IMR-90 (cell line): Measurements from ENCODE around the gene TCF4.

Source experiments
- CEBPB ChIP-seq: IDR thresholded peaks from 2 replicates; pipeline ENCODE4 v1.6.1; 2012; ENCODE audit warnings: low read depth, low read length, improper control_type of control experiment
- MAFK ChIP-seq: IDR thresholded peaks from 2 replicates; pipeline ENCODE4 v1.6.1; 2012; ENCODE audit warnings: low read depth, low read length, improper control_type of control experiment
- MXI1 ChIP-seq: IDR thresholded peaks from 2 replicates; pipeline ENCODE4 v1.6.1; 2012; ENCODE audit warnings: low read depth, mild to moderate bottlenecking, low read length, moderate library complexity, borderline replicate concordance
- NFE2L2 ChIP-seq: fragments of 150-350 bp; IDR thresholded peaks from 2 replicates; pipeline ENCODE4 v1.6.1; 2016; ENCODE audit warnings: low read depth, mild to moderate bottlenecking, low read length
- POLR2A ChIP-seq: IDR thresholded peaks from 2 replicates; pipeline ENCODE4 v1.6.1; 2012; ENCODE audit warnings: mild to moderate bottlenecking, low read depth, low read length
- RAD21 ChIP-seq: IDR thresholded peaks from 2 replicates; pipeline ENCODE4 v1.6.1; 2012; ENCODE audit warnings: low read length, improper control_type of control experiment
- RCOR1 ChIP-seq: IDR thresholded peaks from 2 replicates; pipeline ENCODE4 v1.6.1; 2012; ENCODE audit warnings: mild to moderate bottlenecking, low read length, improper control_type of control experiment; ENCODE audit not compliant: insufficient replicate concordance
- RFX5 ChIP-seq: IDR thresholded peaks from 2 replicates; pipeline ENCODE4 v1.8.0; 2012; ENCODE audit warnings: low read depth, mild to moderate bottlenecking, low read length, moderate library complexity
- TF ChIP-seq, protein P1 (sequence below): conservative IDR thresholded peaks from 2 replicates; pipeline ENCODE4 v1.5.1; 2012; ENCODE audit warnings: mild to moderate bottlenecking, low read depth, low read length, improper control_type of control experiment

DNA sequence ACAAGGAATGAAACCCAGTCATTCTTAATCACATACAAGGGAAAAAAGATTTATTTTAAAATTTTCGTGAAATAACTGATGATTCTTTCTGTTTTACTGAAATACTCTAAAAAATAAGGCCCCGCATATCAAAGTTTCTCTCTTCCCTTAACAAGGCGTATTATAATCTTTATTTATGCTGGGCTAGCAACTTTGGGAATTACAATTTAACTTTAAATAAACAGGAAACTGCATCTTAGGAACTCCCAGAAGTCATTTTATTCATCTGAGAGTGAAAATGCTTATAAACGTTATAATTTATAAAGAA is 166.7 kb downstream of the TCF4 start:
- no peak for TF ChIP-seq NFE2L2
- TF ChIP-seq, protein P1, sequence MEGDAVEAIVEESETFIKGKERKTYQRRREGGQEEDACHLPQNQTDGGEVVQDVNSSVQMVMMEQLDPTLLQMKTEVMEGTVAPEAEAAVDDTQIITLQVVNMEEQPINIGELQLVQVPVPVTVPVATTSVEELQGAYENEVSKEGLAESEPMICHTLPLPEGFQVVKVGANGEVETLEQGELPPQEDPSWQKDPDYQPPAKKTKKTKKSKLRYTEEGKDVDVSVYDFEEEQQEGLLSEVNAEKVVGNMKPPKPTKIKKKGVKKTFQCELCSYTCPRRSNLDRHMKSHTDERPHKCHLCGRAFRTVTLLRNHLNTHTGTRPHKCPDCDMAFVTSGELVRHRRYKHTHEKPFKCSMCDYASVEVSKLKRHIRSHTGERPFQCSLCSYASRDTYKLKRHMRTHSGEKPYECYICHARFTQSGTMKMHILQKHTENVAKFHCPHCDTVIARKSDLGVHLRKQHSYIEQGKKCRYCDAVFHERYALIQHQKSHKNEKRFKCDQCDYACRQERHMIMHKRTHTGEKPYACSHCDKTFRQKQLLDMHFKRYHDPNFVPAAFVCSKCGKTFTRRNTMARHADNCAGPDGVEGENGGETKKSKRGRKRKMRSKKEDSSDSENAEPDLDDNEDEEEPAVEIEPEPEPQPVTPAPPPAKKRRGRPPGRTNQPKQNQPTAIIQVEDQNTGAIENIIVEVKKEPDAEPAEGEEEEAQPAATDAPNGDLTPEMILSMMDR: no peak
- no peak for TF ChIP-seq RCOR1
- no peak for TF ChIP-seq RAD21
- TF ChIP-seq POLR2A: no peak
- TF ChIP-seq MAFK: no peak
- TF ChIP-seq RFX5: no peak
- TF ChIP-seq MXI1: no peak
- TF ChIP-seq CEBPB: no peak
